PC-3 (cell line): ENCODE measurements around the gene ALKBH1. TPM values are rescaled to one million over a fixed set of nuclear protein-coding genes. Genes with fewer than 3 reads are reported as not detected.

Experiments used
- ATAC-seq: fragments of 200-7000 bp; cut with Tn5 transposase; 2 replicates; pipeline ENCODE4 v1.9.1; 2020; ENCODE audit warnings: mild to moderate bottlenecking, moderate library complexity
- BruUV-seq: library from RNA; stranded (reverse); fragments of 400-500 nt; replicated peaks from 2 replicates; lab custom pipeline; 2021; lab: Mats Ljungman, UMichigan
- CTCF ChIA-PET: fragments of 300-600 bp; sonication (Branson Sonifier 250); formaldehyde crosslinking; loops from one replicate; lab custom pipeline; 2022; ENCODE audit warnings: antibody characterized with exemption; lab: Charles Lee
- POLR2A ChIA-PET: fragments of 300-600 bp; sonication (Branson Sonifier 250); formaldehyde crosslinking; loops from one replicate; lab custom pipeline; 2022; ENCODE audit warnings: antibody characterized with exemption; ENCODE audit not compliant: unreplicated experiment; lab: Charles Lee
- DNase-seq: peaks from one replicate; pipeline ENCODE4 v3.0.0-alpha.2; 2015
- H2AFZ ChIP-seq: fragments of 300-600 bp; sonication (generic); 2 replicates; pipeline ENCODE4 v1.6.0; 2016; ENCODE audit warnings: antibody characterized with exemption, low read length
- H3F3A ChIP-seq: fragments of 300-600 bp; sonication (generic); one replicate; pipeline ENCODE4 v1.6.0; 2017; ENCODE audit warnings: antibody characterized with exemption, low read length, control low read depth, mild to moderate bottlenecking; ENCODE audit not compliant: unreplicated experiment
- H3K27ac ChIP-seq: fragments of 300-600 bp; sonication (generic); 2 replicates; pipeline ENCODE4 v1.5.1; 2016; ENCODE audit warnings: mild to moderate bottlenecking, low read length
- H3K27me3 ChIP-seq: fragments of 300-600 bp; sonication (generic); 2 replicates; pipeline ENCODE4 v1.6.1; 2016; ENCODE audit warnings: low read length, mixed read lengths
- H3K36me3 ChIP-seq: fragments of 300-600 bp; sonication (generic); 2 replicates; pipeline ENCODE4 v1.6.1; 2016; ENCODE audit warnings: low read depth, mixed run types, low read length, mixed read lengths
- H3K4me1 ChIP-seq: fragments of 300-600 bp; sonication (generic); 2 replicates; pipeline ENCODE4 v1.5.1; 2016; ENCODE audit warnings: low read length; ENCODE audit not compliant: insufficient read depth
- H3K4me2 ChIP-seq: fragments of 300-600 bp; sonication (generic); 2 replicates; pipeline ENCODE4 v1.6.0; 2016; ENCODE audit warnings: low read length
- H3K4me3 ChIP-seq: fragments of 300-600 bp; sonication (generic); 2 replicates; pipeline ENCODE4 v1.5.1; 2016; ENCODE audit warnings: mild to moderate bottlenecking, low read length, mixed read lengths
- H3K79me2 ChIP-seq: fragments of 300-600 bp; sonication (generic); 2 replicates; pipeline ENCODE4 v1.6.1; 2017; ENCODE audit warnings: low read length, mixed read lengths
- H3K9ac ChIP-seq: fragments of 300-600 bp; sonication (generic); 2 replicates; pipeline ENCODE4 v1.6.0; 2016; ENCODE audit warnings: mild to moderate bottlenecking, low read length
- H3K9me2 ChIP-seq: fragments of 300-600 bp; sonication (generic); replicated peaks from 2 replicates; pipeline ENCODE4 v1.6.1; 2016; ENCODE audit warnings: mixed run types, low read length, mixed read lengths
- H3K9me3 ChIP-seq: fragments of 300-600 bp; sonication (generic); 2 replicates; pipeline ENCODE4 v1.6.1; 2016; ENCODE audit warnings: low read length, mixed read lengths
- H4K20me1 ChIP-seq: fragments of 300-600 bp; sonication (generic); 2 replicates; pipeline ENCODE4 v1.6.1; 2016; ENCODE audit warnings: low read length, mixed read lengths
- CTCF ChIP-seq: fragments of 300-600 bp; sonication (generic); conservative IDR thresholded peaks from 2 replicates; pipeline ENCODE4 v1.5.1; 2017; ENCODE audit warnings: antibody characterized with exemption, low read depth, mild to moderate bottlenecking, low read length
- EZH2 ChIP-seq: fragments of 300-600 bp; sonication (generic); IDR thresholded peaks from one replicate; pipeline ENCODE4 v1.6.1; 2017; ENCODE audit warnings: antibody characterized with exemption, mild to moderate bottlenecking, low read length; ENCODE audit not compliant: unreplicated experiment
- EZH2phosphoT487 ChIP-seq: fragments of 300-600 bp; sonication (generic); IDR thresholded peaks from 2 replicates; pipeline ENCODE4 v1.6.1; 2018; ENCODE audit warnings: mild to moderate bottlenecking, antibody characterized with exemption, low read length, borderline replicate concordance
- intact Hi-C: fragments of 100-400 bp; cut with micrococcal nuclease; formaldehyde crosslinking; loops from 2 replicates; pipeline ENCODE4 v1.9.0; 2023
- total RNA-seq: library from RNA; depleted of rRNA; stranded (reverse); fragments of >200 nt; gene quantifications from 2 replicates; pipeline ENCODE4 v1.2.3, GENCODE V29; 2014

Gene ALKBH1
- total RNA-seq, 1 experiment from 2014 or later = 9.7 TPM

GRCh38 chr14:77647853-77648252, 60.0 kb downstream of the ALKBH1 start:
- intact Hi-C loops = no loop called here
- Histone ChIP-seq H3K9ac (no peak overlapping the region), H3K4me2 (no peak overlapping the region), H3K27ac (no peak overlapping the region), H3K4me1 (no peaks in the 10 kb centered on the region), H3K4me3 (no peak overlapping the region), H3K9me2 (no peaks in the 10 kb centered on the region), H3K79me2 (no peaks in the 10 kb centered on the region), H3K27me3 (no peaks in the 10 kb centered on the region), H3K36me3 (no peaks in the 10 kb centered on the region), H3K9me3 (no peaks in the 10 kb centered on the region), H3F3A (no peaks in the 10 kb centered on the region), H2AFZ (no peak overlapping the region), H4K20me1 (no peaks in the 10 kb centered on the region)
- ChIA-PET POLR2A (no interaction called here), CTCF (no interaction called here)
- BruUV-seq = no TSS peak
- TF ChIP-seq CTCF (no peak), EZH2phosphoT487 (no peak)
- ATAC-seq = no peak
- no peak for DNase-seq

GRCh38 chr14:77646907-77647306, 60.9 kb downstream of the ALKBH1 start:
- Histone ChIP-seq H3K4me3 (no peak overlapping the region), H3F3A (no peaks in the 10 kb centered on the region), H3K79me2 (no peaks in the 10 kb centered on the region), H3K36me3 (no peaks in the 10 kb centered on the region), H3K9me3 (no peaks in the 10 kb centered on the region), H3K9ac (no peak overlapping the region), H4K20me1 (no peaks in the 10 kb centered on the region), H3K4me2 (no peak overlapping the region), H3K4me1 (no peaks in the 10 kb centered on the region), H3K27me3 (no peaks in the 10 kb centered on the region), H3K27ac (no peak overlapping the region), H3K9me2 (no peaks in the 10 kb centered on the region), H2AFZ (no peak overlapping the region)
- ChIA-PET POLR2A (no interaction called here), CTCF (no interaction called here)
- intact Hi-C loops = no loop called here
- TF ChIP-seq EZH2 (no peak), EZH2phosphoT487 (no peak), CTCF (no peak)
- BruUV-seq = no TSS peak
- ATAC-seq (no peak), DNase-seq (no peak)

- BruUV-seq = no TSS peak
- no peak for ATAC-seq
- no peaks in the 10 kb centered on the region for H3F3A ChIP-seq
- TF ChIP-seq CTCF = no peak
- TF ChIP-seq EZH2 = no peak
- TF ChIP-seq EZH2phosphoT487 = no peak
- H3K36me3 ChIP-seq = no peaks in the 10 kb centered on the region
- no peak overlapping the region for H2AFZ ChIP-seq
- DNase-seq = no peak
- no peak overlapping the region for H3K9ac ChIP-seq
- intact Hi-C loops = no loop called here
- H4K20me1 ChIP-seq = no peaks in the 10 kb centered on the region
- no peak overlapping the region for H3K27ac ChIP-seq
- POLR2A ChIA-PET = no interaction called here
- H3K4me2 ChIP-seq = no peak overlapping the region
- no peaks in the 10 kb centered on the region for H3K4me1 ChIP-seq
- CTCF ChIA-PET = no interaction called here
- H3K79me2 ChIP-seq = no peaks in the 10 kb centered on the region
- H3K4me3 ChIP-seq = no peak overlapping the region
- H3K9me3 ChIP-seq = no peaks in the 10 kb centered on the region
- H3K27me3 ChIP-seq = no peaks in the 10 kb centered on the region
- H3K9me2 ChIP-seq = no peaks in the 10 kb centered on the region
Observed at GRCh38 chr14:77645520-77646230, 62.1 kb downstream of the ALKBH1 start.
